T-cell (primary cell): ENCODE data around the gene JPH2. TPM values are rescaled to one million over a fixed set of nuclear protein-coding genes. Genes with fewer than 3 reads are reported as not detected.
A peak's percentile ranks its signal among the peaks of the same experiment; 100 is the strongest.
"Not testable (repeated sequence)": the region's sequence is repeated elsewhere in the genome, so short reads cannot be mapped to it uniquely, and the experiment has no call there.

Experiments used
- ATAC-seq, 4 experiments: fragments of 200-7000 bp in 3 of 4; fragments of 150-1000 bp in 1 of 4; cut with Tn5 transposase; replicated peaks in 1 of 4; 1 replicate in 3 of 4; 2 replicates in 1 of 4; pipeline ENCODE4 v1.10.0; 2021; ENCODE audit warnings: moderate library complexity in 3 of 4, mild to moderate bottlenecking in 2 of 4, moderate number of reproducible peaks in 1 of 4
- CTCF ChIA-PET, 2 donors: fragments of 300-600 bp; sonication (Branson Sonifier 250); formaldehyde crosslinking; loops; one replicate each; lab custom pipeline; 2022; ENCODE audit warnings: antibody characterized with exemption in 2 of 2; lab: Charles Lee
- POLR2A ChIA-PET, 2 donors: fragments of 300-600 bp; sonication (Branson Sonifier 250); formaldehyde crosslinking; loops; one replicate each; lab custom pipeline; 2022; ENCODE audit warnings: antibody characterized with exemption in 2 of 2; lab: Charles Lee
- DNase-seq, 35 experiments: peaks; one replicate each; pipeline versions ENCODE4 v3.0.0 to v3.0.0-alpha.2; 2013 to 2023
- H3K27ac ChIP-seq: one replicate; pipeline ENCODE4 v1.5.1; 2013; ENCODE audit warnings: low read length
- H3K27me3 ChIP-seq, 2 experiments: replicated peaks in 1 of 2; 1 replicate in 1 of 2; 2 replicates in 1 of 2; pipeline versions ENCODE4 v1.6.1 to v1.7.0; 2013; ENCODE audit warnings: low read length in 1 of 2, mixed read lengths in 1 of 2; ENCODE audit not compliant: control insufficient read depth in 2 of 2, insufficient read depth in 2 of 2; ENCODE audit errors: extremely low read depth in 1 of 2
- H3K36me3 ChIP-seq, 2 donors: 1 replicate in 1 of 2; 2 replicates in 1 of 2; pipeline versions ENCODE4 v1.6.1 to v1.7.0; 2013; ENCODE audit warnings: low read length in 1 of 2; ENCODE audit not compliant: control insufficient read depth in 2 of 2, insufficient read depth in 1 of 2; ENCODE audit errors: extremely low read depth in 1 of 2
- H3K4me1 ChIP-seq, 2 experiments: 1 replicate in 1 of 2; 2 replicates in 1 of 2; pipeline versions ENCODE4 v1.6.1 to v1.7.0; 2013; ENCODE audit warnings: low read length in 2 of 2, mixed read lengths in 1 of 2; ENCODE audit not compliant: insufficient read depth in 2 of 2, control insufficient read depth in 1 of 2; ENCODE audit errors: extremely low read depth in 1 of 2
- H3K4me3 ChIP-seq, 2 donors: 1 replicate in 1 of 2; 2 replicates in 1 of 2; pipeline versions ENCODE4 v1.5.1 to v1.7.0; 2013; ENCODE audit warnings: mild to moderate bottlenecking in 2 of 2, low read length in 1 of 2, moderate library complexity in 1 of 2; ENCODE audit not compliant: control insufficient read depth in 1 of 2; ENCODE audit errors: extremely low read depth in 1 of 2
- H3K9me3 ChIP-seq: 2 replicates; pipeline ENCODE4 v1.7.0; 2013
- H3K27ac Mint-ChIP-seq, 2 donors: one replicate each; pipeline ENCODE4 v1.8.0; 2020 to 2021; ENCODE audit warnings: mild to moderate bottlenecking in 2 of 2, mixed read lengths in 2 of 2
- H3K27me3 Mint-ChIP-seq, 2 donors: one replicate each; pipeline ENCODE4 v1.8.0; 2021 to 2022; ENCODE audit warnings: mixed read lengths in 2 of 2
- H3K36me3 Mint-ChIP-seq: one replicate; pipeline ENCODE4 v1.8.0; 2021; ENCODE audit warnings: mixed read lengths
- H3K4me1 Mint-ChIP-seq, 3 donors: one replicate each; pipeline ENCODE4 v1.8.0; 2020 to 2022; ENCODE audit warnings: mixed read lengths in 3 of 3, mild to moderate bottlenecking in 1 of 3
- H3K4me3 Mint-ChIP-seq, 3 donors: one replicate each; pipeline ENCODE4 v1.8.0; 2020 to 2022; ENCODE audit warnings: mild to moderate bottlenecking in 3 of 3, mixed read lengths in 3 of 3, moderate library complexity in 3 of 3
- H3K9me3 Mint-ChIP-seq, 3 donors: one replicate each; pipeline ENCODE4 v1.8.0; 2020 to 2022; ENCODE audit warnings: mixed read lengths in 3 of 3
- WGBS: methylation state at CpG from one replicate; pipeline ENCODE4 v1.1.5; 2013; ENCODE audit warnings: missing lambda C conversion rate; ENCODE audit not compliant: insufficient coverage; 5-methylcytosine and 5-hydroxymethylcytosine counted together
- total RNA-seq, 35 experiments: library from RNA in 6 of 35; stranded (reverse) in 6 of 35; fragments of 120-200 nt in 1 of 35; gene quantifications; one replicate each; pipeline versions ENCODE4 v1.2.1 to v1.2.4 and lab custom pipeline; 2013 to 2026

Gene JPH2
- total RNA-seq: under 1 TPM in 3 of 5 donors, not detected in 2; 0.06 to 0.15 (median 0.09) TPM
- 0.06 TPM for total RNA-seq (2013)
- total RNA-seq (lab: John Stamatoyannopoulos, UW): 0 to 0.09 (median 0) reads per million in 29 experiments

DNA sequence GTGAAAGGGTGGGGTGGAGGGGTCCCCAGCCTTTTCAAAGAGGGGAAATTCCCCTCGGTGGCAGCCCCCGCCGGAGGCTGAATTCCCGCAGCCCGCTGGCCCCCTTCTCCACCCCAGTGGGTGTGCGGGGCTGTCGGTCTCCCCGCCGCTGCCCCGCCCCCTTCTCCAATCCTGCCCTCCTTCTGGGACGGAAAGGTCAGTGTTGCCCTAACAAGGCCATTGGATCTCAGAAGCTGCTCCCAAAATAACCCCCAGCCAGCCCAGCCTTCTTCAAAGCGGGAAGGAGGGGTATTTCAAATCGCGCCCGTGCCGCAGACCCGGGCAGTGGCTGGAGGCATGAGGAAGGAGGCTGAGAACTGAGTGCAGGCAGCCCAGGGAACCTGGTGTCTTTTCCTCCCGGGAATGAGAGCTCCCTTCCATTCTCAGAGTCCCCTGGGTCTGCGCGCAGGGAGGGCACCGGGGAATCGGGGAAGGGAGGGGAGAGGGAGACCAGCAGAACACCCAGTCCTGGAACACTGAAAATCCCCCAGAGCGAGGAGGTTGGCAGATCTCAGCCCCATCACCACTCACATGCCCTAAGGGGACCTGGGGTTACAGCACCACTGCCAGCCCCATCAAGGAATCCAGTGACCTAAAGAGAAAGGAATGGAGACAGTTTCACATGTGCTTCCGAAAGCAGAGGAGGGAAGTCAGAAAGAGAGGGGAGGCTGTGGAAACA is at the start of gene JPH2:
JPH2 (minus strand) TSS at position 135 of the 718 bp plus-strand sequence. CDS start 483 bp downstream, outside the sequence.
- Mint-ChIP-seq H3K4me3 (peak within 1 kb of the TSS in 2 of 3 donors; percentile 0 to 39), H3K27me3 (peaks cover 53 to 58% of the 10 kb centered on the region in 2 donors), H3K9me3 (no peaks in the 10 kb centered on the region), H3K36me3 (no peaks in the 10 kb centered on the region), H3K27ac (no peak within 1 kb of the TSS), H3K4me1 (peaks cover 9 to 18% (median 16%) of the 10 kb centered on the region in 3 donors)
- peaks cover 22 to 63% of the 10 kb centered on the region in 2 experiments for H3K27me3 ChIP-seq
- H3K9me3 ChIP-seq: no peaks in the 10 kb centered on the region
- CTCF ChIA-PET: interaction anchor here (0.7 to 1.2 kb wide), 2 partner anchors 71 kb away, joined by 3 read pairs; no protein-coding TSS in a partner anchor
- no peak within 1 kb of the TSS for H3K27ac ChIP-seq
- ATAC-seq (peak in 2 of 4 experiments; percentile 20 to 36), DNase-seq (no peak)
- no peaks in the 10 kb centered on the region for H3K36me3 ChIP-seq
- peaks cover 4 to 16% of the 10 kb centered on the region in 2 experiments for H3K4me1 ChIP-seq
- WGBS: no CpG with 5 or more reads among the region's 24 CpGs
- POLR2A ChIA-PET: no interaction called here
- H3K4me3 ChIP-seq: peak within 1 kb of the TSS in 1 of 2 donors; percentile 38

DNA sequence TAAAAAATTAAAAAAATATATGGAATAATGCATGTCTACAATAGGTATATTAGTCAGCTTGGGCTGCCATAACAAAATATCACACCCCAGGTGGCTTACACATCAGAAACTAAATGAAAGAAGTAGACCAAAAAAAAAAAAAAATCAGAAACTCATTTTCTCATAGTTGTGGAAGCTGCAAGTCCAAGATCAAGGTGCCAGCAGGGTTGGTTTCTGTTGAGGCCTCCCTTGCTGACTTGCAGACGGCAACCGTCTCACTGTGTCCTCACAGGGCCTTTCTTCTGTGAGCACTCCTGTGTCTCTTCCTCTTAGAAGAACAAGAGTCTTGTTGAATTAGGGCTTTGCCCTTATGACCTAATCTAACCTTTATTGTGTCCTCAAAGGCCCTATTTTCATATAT is 48.7 kb upstream of the JPH2 start:
- H3K4me3 Mint-ChIP-seq: no peak overlapping the region
- no peaks in the 10 kb centered on the region for H3K27me3 Mint-ChIP-seq
- Histone ChIP-seq H3K27ac (no peak overlapping the region), H3K4me1 (peaks cover 0 to 8% of the 10 kb centered on the region in 2 experiments), H3K4me3 (no peak overlapping the region), H3K9me3 (no peaks in the 10 kb centered on the region), H3K27me3 (no peaks in the 10 kb centered on the region), H3K36me3 (no peaks in the 10 kb centered on the region)
- POLR2A ChIA-PET: interaction anchor here (0.7 kb wide), 2 partner anchors 258 to 592 kb away, joined by 3 to 4 read pairs; no protein-coding TSS in a partner anchor
- peaks cover 5% of the 10 kb centered on the region for H3K36me3 Mint-ChIP-seq
- CTCF ChIA-PET: interaction anchor here in 1 of 2 donors (0.6 kb wide), 1 partner anchor 31 kb away, joined by 4 read pairs; no protein-coding TSS in a partner anchor
- ATAC-seq (no peak), DNase-seq (no peak)
- 100% methylated on average over 2 of the region's 2 CpGs for WGBS
- no peak overlapping the region for H3K27ac Mint-ChIP-seq
- no peaks in the 10 kb centered on the region for H3K9me3 Mint-ChIP-seq
- peaks cover 6% of the 10 kb centered on the region in 3 donors for H3K4me1 Mint-ChIP-seq

DNA sequence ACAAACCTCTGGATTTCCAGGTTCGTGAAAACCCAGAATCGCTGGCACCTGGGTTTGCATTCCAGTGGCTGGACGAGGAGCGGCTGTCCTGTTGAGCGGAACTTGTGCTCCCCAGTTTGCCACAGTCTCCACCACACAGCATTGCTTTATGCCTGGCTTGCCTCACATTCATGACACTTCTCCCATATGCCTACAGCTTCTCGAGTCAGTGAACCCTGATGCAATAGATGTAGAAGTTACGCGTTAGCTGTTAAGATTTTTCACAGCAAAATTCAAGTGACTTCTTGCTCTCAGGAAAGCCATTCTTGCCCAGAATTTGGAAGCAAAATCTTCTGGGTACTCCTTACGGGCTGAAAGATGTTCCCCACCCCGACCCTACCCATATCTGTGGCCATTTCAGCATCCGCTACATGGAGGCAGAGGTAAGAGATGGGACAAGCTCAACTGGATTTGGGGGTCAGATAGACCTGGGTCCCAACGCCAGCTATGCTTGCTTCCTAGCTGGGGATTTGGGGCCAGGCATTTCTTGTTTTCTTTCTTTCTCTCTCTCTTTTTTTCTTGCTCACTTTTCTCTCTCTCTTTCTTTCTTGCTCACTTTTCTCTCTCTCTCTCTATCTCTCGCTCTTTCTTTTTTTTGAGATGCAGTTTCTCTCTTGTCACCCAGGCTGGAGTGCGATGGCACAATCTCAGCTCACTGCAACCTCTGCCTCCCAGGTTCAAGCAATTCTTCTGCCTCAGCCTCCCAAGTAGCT is 47.8 kb upstream of the JPH2 start:
- H3K27me3 Mint-ChIP-seq: no peaks in the 10 kb centered on the region
- WGBS: 89% methylated on average over 11 of the region's 14 CpGs
- no peak overlapping the region for H3K4me3 ChIP-seq
- H3K36me3 ChIP-seq: no peaks in the 10 kb centered on the region
- H3K27ac Mint-ChIP-seq: no peak overlapping the region
- no peaks in the 10 kb centered on the region for H3K9me3 Mint-ChIP-seq
- DNase-seq: no peak
- CTCF ChIA-PET: interaction anchor here (0.5 to 0.7 kb wide), 2 partner anchors 735 to 833 kb away, joined by 3 read pairs; no protein-coding TSS in a partner anchor
- peaks cover 5% of the 10 kb centered on the region for H3K36me3 Mint-ChIP-seq
- H3K4me1 ChIP-seq: peaks cover 0 to 8% of the 10 kb centered on the region in 2 experiments
- no peaks in the 10 kb centered on the region for H3K9me3 ChIP-seq
- no peak for ATAC-seq
- POLR2A ChIA-PET: interaction anchor here (0.7 kb wide), 2 partner anchors 259 to 593 kb away, joined by 3 to 4 read pairs; no protein-coding TSS in a partner anchor
- H3K27me3 ChIP-seq: no peaks in the 10 kb centered on the region
- H3K27ac ChIP-seq: no peak overlapping the region
- peaks cover 6% of the 10 kb centered on the region in 3 donors for H3K4me1 Mint-ChIP-seq
- H3K4me3 Mint-ChIP-seq: no peak overlapping the region

DNA sequence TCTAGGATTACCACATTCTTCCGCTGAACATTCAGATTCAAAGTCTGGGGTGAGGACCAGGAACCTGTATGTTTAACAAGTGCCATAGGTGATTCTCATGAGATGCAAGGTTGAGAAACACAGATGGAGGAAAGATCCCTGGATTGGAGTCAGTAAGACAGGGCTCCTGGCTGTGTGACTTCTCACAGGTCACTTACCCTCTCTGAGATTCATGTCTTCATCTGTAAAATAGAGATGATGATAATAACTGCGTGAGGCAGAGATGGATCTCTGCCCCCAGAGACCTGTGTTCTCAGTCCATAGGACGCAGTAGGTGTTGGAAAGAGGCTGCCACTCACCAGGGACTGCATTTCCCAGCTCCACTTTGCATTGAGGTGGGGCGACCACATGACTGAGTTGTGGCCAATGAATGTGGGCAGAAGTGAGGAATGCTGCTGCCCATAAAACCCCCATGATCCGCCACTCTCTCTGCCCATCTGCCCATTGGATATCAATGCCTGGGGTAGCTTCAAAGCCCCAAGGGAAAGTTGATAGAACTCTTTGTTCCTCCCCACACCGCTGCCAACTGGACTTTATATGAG is 46.5 kb upstream of the JPH2 start:
- 100% methylated on average over 1 of the region's 6 CpGs for WGBS

DNA sequence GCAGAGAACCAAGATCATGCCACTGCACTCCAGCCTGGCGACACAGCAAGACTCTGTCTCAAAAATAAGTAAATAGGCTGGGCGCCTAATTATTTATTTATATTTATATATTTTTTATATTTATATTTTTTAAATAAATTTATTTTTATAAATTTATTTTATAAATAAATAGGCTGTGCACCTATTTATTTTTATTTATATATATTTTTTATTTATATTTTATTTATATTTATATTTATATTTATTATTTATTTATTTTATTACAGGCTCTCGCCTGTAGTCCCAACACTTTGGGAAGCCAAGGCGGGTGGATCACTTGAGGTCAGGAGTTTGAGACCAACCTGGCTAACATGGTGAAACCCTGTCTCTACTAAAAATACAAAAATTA is 45.5 kb upstream of the JPH2 start:
- H3K27ac Mint-ChIP-seq, CTCF ChIA-PET: not testable (repeated sequence)

More for the DNA sequence above, 46.5 kb upstream of the JPH2 start:
- Histone ChIP-seq H3K9me3 (no peaks in the 10 kb centered on the region), H3K27me3 (no peaks in the 10 kb centered on the region), H3K27ac (no peak overlapping the region), H3K36me3 (no peaks in the 10 kb centered on the region), H3K4me1 (peaks cover 0 to 8% of the 10 kb centered on the region in 2 experiments), H3K4me3 (no peak overlapping the region)
- no peak overlapping the region for H3K4me3 Mint-ChIP-seq
- no peaks in the 10 kb centered on the region for H3K27me3 Mint-ChIP-seq
- no peaks in the 10 kb centered on the region for H3K36me3 Mint-ChIP-seq
- DNase-seq: no peak
- POLR2A ChIA-PET: interaction anchor here in 1 of 2 donors (0.9 kb wide), 1 partner anchor 15 kb away, joined by 3 read pairs; no protein-coding TSS in a partner anchor
- no peak for ATAC-seq
- no peak overlapping the region for H3K27ac Mint-ChIP-seq
- H3K4me1 Mint-ChIP-seq: peaks cover 6% of the 10 kb centered on the region in 3 donors
- H3K9me3 Mint-ChIP-seq: no peaks in the 10 kb centered on the region
- CTCF ChIA-PET: no interaction called here

More for the DNA sequence above, 45.5 kb upstream of the JPH2 start:
- no CpG with 5 or more reads among the region's 4 CpGs for WGBS
- H3K4me3 ChIP-seq, H3K4me1 ChIP-seq, H3K36me3 ChIP-seq, H3K27ac ChIP-seq, H3K4me1 Mint-ChIP-seq, ATAC-seq, DNase-seq, H3K27me3 Mint-ChIP-seq, H3K9me3 Mint-ChIP-seq, H3K27me3 ChIP-seq, H3K4me3 Mint-ChIP-seq, POLR2A ChIA-PET, H3K36me3 Mint-ChIP-seq, H3K9me3 ChIP-seq: not testable (repeated sequence)
